Stimulated activated effector memory CD8-positive, alpha-beta T cell treated with anti-CD3 and anti-CD28 coated beads, Interleukin-12 subunit alpha, Interleukin-12 subunit beta, amount 100 ng/mL, for 72 hours (primary cell): ENCODE data around the gene AK1.
A peak's percentile ranks its signal among the peaks of the same experiment; 100 is the strongest.

Experiments
- ATAC-seq: fragments of 150-1000 bp; cut with Tn5 transposase; 2 replicates; pipeline ENCODE4 v1.10.0; 2021
- DNase-seq, 2 donors: peaks; one replicate each; pipeline ENCODE4 v3.0.0; 2021 to 2022; ENCODE audit warnings: low spot score in 2 of 2
- H3K27ac Mint-ChIP-seq: one replicate; pipeline ENCODE4 v1.8.0; 2022; ENCODE audit warnings: mild to moderate bottlenecking, mixed read lengths
- H3K36me3 Mint-ChIP-seq: one replicate; pipeline ENCODE4 v1.8.0; 2022; ENCODE audit warnings: mild to moderate bottlenecking, mixed read lengths
- H3K4me1 Mint-ChIP-seq: one replicate; pipeline ENCODE4 v1.8.0; 2022; ENCODE audit warnings: mixed read lengths
- H3K4me3 Mint-ChIP-seq: one replicate; pipeline ENCODE4 v1.8.0; 2022; ENCODE audit warnings: mild to moderate bottlenecking, mixed read lengths
- H3K9me3 Mint-ChIP-seq: one replicate; pipeline ENCODE4 v1.8.0; 2022; ENCODE audit warnings: mixed read lengths

The AK1 gene

DNA sequence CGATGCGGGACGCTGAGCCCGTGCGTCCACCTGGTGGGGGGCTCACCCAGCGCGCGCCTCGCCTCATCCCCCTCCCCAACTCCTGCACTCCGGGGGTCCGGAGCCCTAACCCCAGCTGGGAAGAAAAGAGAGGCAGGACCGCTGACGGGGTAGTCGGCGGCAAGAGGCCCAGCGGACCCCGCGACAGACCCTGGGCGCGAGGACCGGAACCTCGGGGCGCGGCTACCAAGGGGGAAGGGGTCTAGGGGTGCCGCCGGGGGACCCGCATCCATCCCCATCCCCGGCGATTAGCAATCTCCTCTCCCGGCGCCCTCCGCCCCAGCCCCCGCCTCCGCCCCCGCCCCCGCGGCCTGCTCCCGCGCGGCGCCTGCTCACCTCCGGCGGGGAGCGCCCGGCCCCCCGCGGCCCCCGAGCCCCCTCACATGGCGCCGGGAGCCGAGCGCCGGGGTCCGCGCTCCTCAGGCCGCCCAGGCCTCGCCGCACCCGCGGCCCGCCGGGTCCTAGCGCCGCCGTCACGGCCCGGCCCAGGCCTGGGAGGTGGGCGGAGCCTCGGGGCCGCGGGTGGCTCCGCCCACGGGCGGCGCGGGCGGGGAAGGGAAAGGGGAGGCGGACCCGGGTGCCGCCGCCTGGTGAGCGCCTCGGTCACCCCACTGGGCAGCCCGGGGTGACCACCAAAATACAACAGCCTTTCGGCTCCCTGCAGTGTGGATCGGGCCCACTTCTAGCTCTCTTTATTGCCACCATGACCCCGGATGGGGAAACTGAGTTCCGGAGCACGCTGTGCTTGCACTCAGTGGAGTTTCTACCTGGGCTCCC, 21.9 kb upstream of the AK1 start, which contains the start of gene ST6GALNAC6:
Gene ST6GALNAC6, minus strand, starts transcription at position 476 of the 816 bp plus-strand sequence. CDS start 1,622 bp downstream, outside the sequence.
- Mint-ChIP-seq H3K36me3 (peaks cover 76% of the 10 kb centered on the region), H3K9me3 (no peaks in the 10 kb centered on the region), H3K27ac (peak within 1 kb of the TSS; percentile 92), H3K4me3 (peak within 1 kb of the TSS; percentile 82), H3K4me1 (peaks cover 44% of the 10 kb centered on the region)
- DNase-seq (peak; percentile 81 to 87), ATAC-seq (peak; percentile 77)

DNA sequence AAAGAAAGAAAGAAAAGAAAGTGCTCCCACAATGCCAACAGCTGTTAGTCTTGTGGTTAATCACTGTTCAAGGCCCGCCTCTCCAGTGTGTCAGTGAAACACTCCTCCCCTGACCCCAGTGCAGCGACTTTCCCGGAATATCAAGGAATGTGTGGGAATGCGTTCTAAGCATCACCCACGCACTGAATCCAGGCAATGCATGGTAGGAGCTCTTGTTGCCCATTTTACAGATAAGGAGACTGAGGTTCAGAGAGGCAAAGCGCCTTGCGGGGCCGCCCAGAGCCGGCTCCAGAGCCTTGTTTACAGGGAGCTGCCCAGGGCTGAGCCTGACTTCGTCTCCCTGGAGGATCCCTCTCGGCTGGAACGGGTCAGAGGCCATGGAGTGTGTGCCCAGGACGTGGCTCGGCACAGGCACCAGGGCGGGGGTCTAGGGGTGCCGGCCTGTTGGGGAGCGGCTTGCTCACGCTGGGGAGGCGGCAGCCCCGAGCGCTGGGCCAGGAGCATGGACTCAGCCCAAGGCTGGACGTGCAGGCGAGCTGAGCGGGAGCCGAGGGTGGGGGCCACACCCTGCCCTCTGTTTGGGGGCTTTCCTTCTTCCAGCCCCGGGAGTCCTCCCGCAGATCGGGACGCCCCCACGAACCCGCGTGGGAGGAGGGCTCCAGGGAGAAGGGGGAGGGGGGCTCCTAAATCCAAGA, 21.1 kb upstream of the AK1 start:
- Mint-ChIP-seq H3K4me3 (peak overlapping the region; percentile 82), H3K9me3 (no peaks in the 10 kb centered on the region), H3K4me1 (peaks cover 40% of the 10 kb centered on the region), H3K27ac (peak overlapping the region; percentile 92), H3K36me3 (peaks cover 76% of the 10 kb centered on the region)
- DNase-seq = peak in 1 of 2 donors; percentile 71
- ATAC-seq = peak; percentile 38

DNA sequence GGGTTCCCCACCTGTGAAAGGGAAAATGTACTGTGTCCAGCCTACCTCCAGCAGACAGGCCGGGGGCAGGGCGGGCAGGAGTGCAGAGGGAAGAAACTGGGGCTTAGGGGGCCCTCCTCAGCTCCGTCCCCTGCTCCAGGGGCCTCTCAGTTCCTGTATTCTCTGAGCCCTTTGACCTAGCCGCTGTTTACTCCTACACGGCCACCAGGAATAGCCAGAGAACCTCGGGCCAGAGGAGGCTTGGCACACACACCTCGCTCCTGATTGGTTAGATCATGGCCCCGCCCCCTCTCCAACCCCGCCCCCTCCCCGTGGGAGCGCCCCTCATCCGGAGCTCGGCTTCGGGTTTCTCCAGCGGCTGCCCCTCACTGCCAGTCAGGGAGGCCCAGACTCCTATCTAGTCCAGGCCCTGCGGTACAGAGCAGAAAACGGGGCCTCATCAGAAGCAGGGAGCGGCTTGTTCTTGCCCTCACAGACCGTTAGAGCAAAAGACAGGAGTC, 19.8 kb upstream of the AK1 start:
- Mint-ChIP-seq H3K27ac (no peak overlapping the region), H3K4me3 (peak overlapping the region; percentile 82), H3K4me1 (peaks cover 49% of the 10 kb centered on the region), H3K36me3 (peaks cover 81% of the 10 kb centered on the region), H3K9me3 (no peaks in the 10 kb centered on the region)
- ATAC-seq (peak; percentile 14), DNase-seq (no peak)

DNA sequence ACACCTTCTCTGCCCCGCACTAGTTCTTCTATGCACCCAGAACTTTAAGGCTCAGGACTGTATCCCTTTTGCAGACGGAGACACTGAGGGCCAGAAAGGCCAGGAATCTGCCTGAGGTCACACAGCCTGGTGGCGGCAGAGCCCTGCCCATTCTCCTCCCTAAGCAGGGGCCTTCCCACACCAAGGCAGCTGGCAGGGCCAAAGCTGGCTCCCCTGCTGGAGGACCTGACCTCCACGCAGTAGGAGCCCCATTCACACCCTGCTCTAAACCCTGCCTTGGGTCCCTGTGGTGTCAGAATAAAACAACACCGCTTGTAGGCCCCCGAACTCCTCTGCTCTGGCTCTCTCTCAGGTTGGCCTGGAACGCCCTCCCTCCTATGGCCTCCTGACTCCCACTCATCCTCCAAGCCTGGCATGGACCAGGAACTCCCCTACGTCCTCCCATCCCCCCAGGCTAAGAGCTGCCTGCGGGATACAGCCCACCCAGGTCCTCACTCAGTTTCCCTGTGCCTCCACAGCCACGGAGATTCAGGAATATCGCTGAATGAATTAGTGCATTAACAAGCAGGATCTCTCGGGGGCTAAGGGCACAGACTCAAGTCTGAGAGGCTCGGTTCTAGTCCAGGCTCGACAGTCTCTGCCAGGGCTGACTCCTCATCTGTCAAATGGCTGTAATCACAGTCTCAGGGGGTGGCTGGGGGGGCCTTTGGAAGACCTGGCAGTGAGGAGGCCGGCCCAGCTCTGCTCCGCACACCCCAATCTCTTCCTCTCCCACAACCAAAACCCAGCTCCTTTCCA, 19.1 kb upstream of the AK1 start:
- DNase-seq = no peak
- no peaks in the 10 kb centered on the region for H3K9me3 Mint-ChIP-seq
- peaks cover 88% of the 10 kb centered on the region for H3K36me3 Mint-ChIP-seq
- H3K4me1 Mint-ChIP-seq = peaks cover 52% of the 10 kb centered on the region
- H3K27ac Mint-ChIP-seq = no peak overlapping the region
- no peak for ATAC-seq
- H3K4me3 Mint-ChIP-seq = no peak overlapping the region

DNA sequence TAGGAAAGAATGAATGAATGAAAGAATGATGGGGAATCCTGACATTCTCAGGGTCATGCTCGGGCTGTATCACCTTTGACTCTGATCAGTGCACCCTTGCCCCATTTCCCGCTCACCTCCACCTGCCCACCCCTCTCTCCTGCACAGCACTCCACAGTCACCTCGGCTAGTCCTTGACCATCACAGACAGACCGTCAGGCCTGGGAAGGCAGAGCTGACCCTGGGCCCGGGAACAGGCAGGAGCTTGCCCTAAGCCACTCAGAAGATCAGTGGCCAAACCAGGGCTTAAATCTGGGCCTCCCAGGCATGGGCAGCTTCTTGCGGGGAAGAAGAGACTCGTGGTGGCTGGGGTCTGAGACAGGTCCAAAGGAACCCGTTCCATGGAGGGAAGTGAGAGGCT, 18.3 kb upstream of the AK1 start:
- H3K27ac Mint-ChIP-seq = no peak overlapping the region

DNA sequence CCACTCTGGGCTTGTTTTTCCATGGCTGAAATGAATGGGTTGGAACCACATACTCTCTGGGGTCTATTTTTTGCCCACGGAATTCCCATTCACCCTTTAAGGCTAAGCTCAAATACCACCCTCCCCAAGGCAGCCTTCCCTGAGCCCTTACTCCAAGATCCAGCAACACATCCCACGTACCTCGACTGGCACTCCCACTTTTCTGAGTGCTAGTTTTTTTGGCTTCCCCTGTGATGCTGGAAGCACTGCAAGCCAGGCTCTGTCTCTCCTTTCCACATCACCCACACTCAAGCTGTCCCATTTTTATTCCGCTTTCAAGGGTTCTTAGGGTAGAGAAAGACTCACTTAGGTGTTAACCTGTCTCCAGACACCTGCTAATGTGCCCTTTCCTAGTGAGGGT, 15.9 kb upstream of the AK1 start:
- DNase-seq (no peak), ATAC-seq (no peak)
- Mint-ChIP-seq H3K4me1 (peaks cover 47% of the 10 kb centered on the region), H3K4me3 (no peak overlapping the region), H3K9me3 (no peaks in the 10 kb centered on the region), H3K27ac (no peak overlapping the region), H3K36me3 (peaks cover 98% of the 10 kb centered on the region)

More for the DNA sequence above, 18.3 kb upstream of the AK1 start:
- Mint-ChIP-seq H3K9me3 (no peaks in the 10 kb centered on the region), H3K4me3 (no peak overlapping the region), H3K36me3 (peaks cover 89% of the 10 kb centered on the region), H3K4me1 (peaks cover 52% of the 10 kb centered on the region)
- no peak for DNase-seq
- no peak for ATAC-seq

DNA sequence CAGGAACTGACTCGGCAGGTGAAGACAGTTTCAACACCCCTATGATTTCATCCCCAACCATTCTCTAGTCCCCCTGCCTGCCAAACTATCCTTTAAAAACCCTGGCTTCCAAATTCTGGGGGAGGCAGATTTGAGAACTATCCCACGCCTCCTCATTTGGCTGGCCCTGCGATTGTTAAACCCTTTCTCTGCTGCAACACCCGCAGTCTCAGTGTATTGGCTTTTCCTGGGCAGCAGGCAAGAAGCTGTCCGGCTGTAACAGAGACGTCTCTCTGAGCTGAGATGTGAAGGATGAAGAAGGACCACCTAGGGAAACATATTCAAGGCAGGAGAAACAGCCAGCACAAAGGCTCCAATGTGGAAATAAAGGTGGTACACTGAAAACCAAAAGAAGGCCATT, 15.4 kb upstream of the AK1 start:
- Mint-ChIP-seq H3K36me3 (peaks cover 98% of the 10 kb centered on the region), H3K4me3 (no peak overlapping the region), H3K27ac (peak overlapping the region; percentile 6), H3K9me3 (no peaks in the 10 kb centered on the region), H3K4me1 (peaks cover 43% of the 10 kb centered on the region)
- no peak for ATAC-seq
- no peak for DNase-seq

DNA sequence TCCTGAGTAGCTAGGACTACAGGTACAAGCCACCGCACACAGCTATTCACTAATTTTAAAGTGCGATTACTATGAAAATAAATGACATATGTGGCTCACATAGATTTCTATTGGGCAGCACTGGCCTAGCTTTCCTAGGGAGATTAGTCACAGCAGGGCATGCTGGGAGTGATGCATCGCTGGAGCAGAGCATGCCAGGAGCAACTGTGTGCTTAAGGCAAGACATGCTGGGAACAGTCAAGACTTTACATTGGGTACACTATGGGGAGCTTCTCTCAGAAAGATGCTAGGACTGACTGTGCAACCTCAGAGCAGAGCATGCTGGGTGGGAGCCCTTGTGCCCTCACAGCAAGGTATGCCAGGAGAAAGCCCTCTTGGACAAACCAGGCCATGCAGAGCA, 12.6 kb upstream of the AK1 start:
- Mint-ChIP-seq H3K4me1 (peaks cover 46% of the 10 kb centered on the region), H3K27ac (no peak overlapping the region), H3K36me3 (peaks cover 100% of the 10 kb centered on the region), H3K9me3 (no peaks in the 10 kb centered on the region), H3K4me3 (no peak overlapping the region)
- DNase-seq (no peak), ATAC-seq (no peak)

DNA sequence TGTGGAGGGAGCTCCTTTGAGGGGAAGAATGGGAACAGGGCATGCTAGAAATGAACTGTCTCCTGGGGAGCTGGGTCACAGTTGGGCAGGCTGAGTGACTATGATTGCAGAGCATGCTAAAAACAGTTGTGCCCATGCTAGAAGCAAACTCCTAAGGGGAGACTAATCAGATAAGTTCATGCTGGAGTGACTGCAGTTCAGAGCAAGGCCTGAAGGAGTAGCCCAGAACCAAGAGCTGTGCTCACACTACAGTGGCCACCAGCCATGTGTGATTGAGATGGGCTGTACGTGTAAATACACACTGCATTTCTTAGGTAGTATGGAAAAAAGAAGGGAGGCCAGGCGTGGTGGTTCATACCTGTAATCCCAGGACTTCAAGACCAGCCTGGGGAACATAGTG, 10.3 kb upstream of the AK1 start:
- ATAC-seq (peak; percentile 59), DNase-seq (no peak)
- H3K4me3 Mint-ChIP-seq = no peak overlapping the region
- peaks cover 100% of the 10 kb centered on the region for H3K36me3 Mint-ChIP-seq
- H3K9me3 Mint-ChIP-seq = no peaks in the 10 kb centered on the region
- peaks cover 52% of the 10 kb centered on the region for H3K4me1 Mint-ChIP-seq
- peak overlapping the region; percentile 48 for H3K27ac Mint-ChIP-seq

DNA sequence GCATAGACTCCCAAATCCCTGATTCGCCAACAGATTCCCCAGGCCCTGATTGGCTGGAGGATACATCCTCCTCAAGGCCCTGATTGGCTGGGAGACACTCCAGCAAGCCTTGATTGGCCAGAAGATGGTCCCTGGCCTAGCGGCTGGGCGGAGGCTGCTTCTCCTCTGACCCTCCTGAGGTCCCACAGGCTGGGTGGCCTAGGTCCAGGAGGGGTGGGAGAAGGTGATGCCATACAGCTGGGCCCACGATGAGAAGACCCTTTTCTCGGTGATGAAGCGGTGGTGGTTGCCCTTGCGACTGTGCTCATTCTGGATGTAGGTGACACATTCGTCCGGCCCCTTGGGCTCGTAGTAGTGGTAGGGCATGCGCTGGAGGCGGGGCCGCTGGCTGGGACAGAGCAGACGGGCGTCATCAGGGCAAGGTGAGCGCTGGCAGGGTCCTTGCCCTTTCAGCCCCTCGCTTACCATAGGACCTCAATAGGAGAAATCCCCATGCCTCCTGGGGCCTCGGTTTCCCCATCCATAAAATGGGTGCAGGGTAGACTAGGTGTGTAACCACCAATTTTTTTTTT, 9.0 kb upstream of the AK1 start:
- Mint-ChIP-seq H3K4me3 (no peak overlapping the region), H3K36me3 (peaks cover 90% of the 10 kb centered on the region), H3K9me3 (no peaks in the 10 kb centered on the region), H3K4me1 (peaks cover 47% of the 10 kb centered on the region), H3K27ac (peak overlapping the region; percentile 81)
- ATAC-seq (no peak), DNase-seq (no peak)

DNA sequence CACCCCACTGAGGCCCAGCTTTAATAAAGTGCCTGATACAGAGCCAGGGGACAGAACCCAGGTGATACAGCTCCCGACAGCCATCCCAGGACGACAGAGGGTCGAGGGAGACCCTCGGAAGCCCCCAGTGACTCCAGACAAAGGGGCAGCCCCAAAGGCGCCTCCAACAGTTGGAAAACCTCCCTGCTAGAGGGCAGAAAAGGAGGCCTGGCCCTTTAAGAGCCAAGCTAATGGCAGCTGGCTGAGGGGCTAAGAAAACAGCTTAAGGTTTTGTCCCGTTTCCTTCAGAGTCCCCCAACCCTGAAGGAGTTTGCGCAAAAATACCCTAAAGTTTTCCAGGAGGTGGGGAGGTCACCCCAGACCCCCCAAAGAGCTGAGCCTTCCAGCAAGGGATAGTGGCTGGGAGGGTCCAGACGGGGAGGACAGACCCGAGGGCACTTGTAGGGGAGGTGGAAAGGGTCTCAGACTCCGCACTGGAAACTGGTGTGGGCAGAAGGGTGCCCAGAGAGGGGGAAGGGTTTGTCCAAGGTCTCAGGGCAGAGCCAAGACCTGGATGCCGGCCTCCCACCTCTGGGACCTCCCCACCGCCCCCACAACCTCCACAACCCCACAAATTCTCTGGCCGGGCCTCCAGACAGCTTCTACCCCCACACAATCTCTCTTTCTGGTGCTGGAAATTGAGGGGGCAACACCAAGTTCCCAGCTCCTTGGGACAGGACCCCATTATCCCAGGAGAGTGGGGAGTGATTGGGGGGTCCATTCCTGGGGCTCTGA, 8.2 kb upstream of the AK1 start:
- H3K4me3 Mint-ChIP-seq = no peak overlapping the region
- H3K4me1 Mint-ChIP-seq = peaks cover 43% of the 10 kb centered on the region
- H3K36me3 Mint-ChIP-seq = peaks cover 89% of the 10 kb centered on the region
- no peak for ATAC-seq
- no peaks in the 10 kb centered on the region for H3K9me3 Mint-ChIP-seq
- no peak for DNase-seq
- peak overlapping the region; percentile 81 for H3K27ac Mint-ChIP-seq

DNA sequence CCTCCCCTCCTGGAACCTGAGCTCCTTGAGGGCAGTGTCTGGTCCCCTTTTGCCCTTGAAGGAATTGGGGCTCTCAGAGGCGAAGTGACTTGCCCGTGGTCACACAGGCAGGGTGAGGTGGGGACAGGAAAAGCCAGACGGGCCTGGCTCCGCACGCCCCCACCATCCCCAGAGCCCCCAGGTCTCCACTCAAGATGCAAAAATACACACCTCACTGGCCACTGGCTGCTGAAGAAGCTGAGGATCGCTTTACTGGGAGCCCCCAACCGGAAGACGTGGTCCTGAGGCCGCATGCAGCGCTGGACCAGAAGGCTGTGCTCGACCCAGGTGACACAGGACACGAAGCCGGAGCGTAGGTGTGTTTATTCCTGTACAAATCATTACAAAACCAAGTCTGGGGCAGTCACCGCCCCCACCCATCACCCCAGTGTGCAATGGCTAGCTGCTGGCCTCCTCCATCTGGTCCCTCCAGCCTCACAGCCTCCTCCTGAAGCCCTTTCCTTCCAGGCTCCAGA, 7.6 kb upstream of the AK1 start:
- H3K4me3 Mint-ChIP-seq = no peak overlapping the region
- H3K4me1 Mint-ChIP-seq = peaks cover 43% of the 10 kb centered on the region
- peak overlapping the region; percentile 81 for H3K27ac Mint-ChIP-seq
- H3K9me3 Mint-ChIP-seq = no peaks in the 10 kb centered on the region
- DNase-seq (no peak), ATAC-seq (no peak)
- peaks cover 83% of the 10 kb centered on the region for H3K36me3 Mint-ChIP-seq

DNA sequence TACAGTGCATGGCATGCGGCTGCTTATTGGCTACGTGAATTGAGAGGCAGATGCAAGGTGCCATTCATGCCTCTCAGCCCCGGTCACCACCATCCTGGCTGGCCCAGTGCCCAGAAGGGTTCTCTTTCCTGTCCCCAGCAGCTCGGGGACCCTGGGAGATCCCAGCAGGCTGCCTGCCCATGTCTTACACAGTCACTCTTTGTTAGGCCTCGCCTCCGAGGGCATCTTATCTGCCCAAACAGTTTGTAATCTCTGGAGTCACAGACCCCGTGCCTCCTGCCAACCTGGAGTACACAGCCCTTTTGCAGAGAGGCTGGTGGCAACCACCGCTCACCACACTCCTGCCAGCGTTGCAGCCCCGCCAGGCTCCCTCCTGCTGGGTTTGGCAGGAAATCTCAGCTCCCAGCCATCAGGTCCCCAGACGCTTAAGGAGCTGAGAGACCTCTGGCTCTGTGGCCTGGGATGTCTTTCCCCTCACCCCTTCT, 7.0 kb upstream of the AK1 start:
- H3K27ac Mint-ChIP-seq = peak overlapping the region; percentile 81
- H3K4me1 Mint-ChIP-seq = peaks cover 43% of the 10 kb centered on the region
- no peak for ATAC-seq

DNA sequence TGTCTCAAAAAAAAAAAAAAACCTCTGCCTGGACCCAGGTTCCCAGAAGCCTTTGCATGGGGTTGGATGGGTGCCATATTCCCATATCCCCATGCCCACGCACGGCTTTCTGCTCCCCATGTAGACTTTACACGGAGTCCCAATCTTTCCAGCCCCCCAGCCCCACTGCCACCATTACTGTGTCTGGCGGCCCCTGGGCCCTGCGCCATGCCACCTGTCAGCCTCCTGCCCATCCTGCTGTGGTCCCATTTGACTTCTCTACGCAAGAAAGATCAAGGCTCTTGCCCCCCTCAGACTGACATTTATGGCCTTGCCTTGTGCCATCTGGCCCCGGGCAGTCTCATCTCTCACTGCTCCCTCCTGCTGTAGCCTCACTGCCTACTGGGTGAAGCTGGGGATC, 6.5 kb upstream of the AK1 start:
- DNase-seq = no peak
- H3K9me3 Mint-ChIP-seq = no peaks in the 10 kb centered on the region
- no peak for ATAC-seq
- H3K4me3 Mint-ChIP-seq = no peak overlapping the region
- H3K27ac Mint-ChIP-seq = peak overlapping the region; percentile 81
- peaks cover 43% of the 10 kb centered on the region for H3K4me1 Mint-ChIP-seq
- H3K36me3 Mint-ChIP-seq = peaks cover 76% of the 10 kb centered on the region

More for the DNA sequence above, 7.0 kb upstream of the AK1 start:
- H3K4me3 Mint-ChIP-seq = no peak overlapping the region
- no peak for DNase-seq
- H3K9me3 Mint-ChIP-seq = no peaks in the 10 kb centered on the region
- peaks cover 77% of the 10 kb centered on the region for H3K36me3 Mint-ChIP-seq
